K562 (cell line): Measurements from ENCODE around the gene KCNK6. TPM values are rescaled to one million over a fixed set of nuclear protein-coding genes. Genes with fewer than 3 reads are reported as not detected.
A peak's percentile ranks its signal among the peaks of the same experiment; 100 is the strongest.

Source experiments
- ATAC-seq: fragments of 200-7000 bp; cut with Tn5 transposase; 3 replicates; pipeline ENCODE4 v1.9.1; 2020; ENCODE audit warnings: moderate library complexity
- BruUV-seq: library from RNA; stranded (reverse); fragments of 400-500 nt; replicated peaks from 2 replicates; lab custom pipeline; 2021; lab: Mats Ljungman, UMichigan
- CTCF ChIA-PET: fragments of 300-600 bp; formaldehyde crosslinking; extraction: SDS; loops from one replicate; lab custom pipeline; 2021; ENCODE audit warnings: low intra/inter-chr PET ratio; lab: Yijun Ruan, JAX
- POLR2A ChIA-PET: fragments of 300-600, 350-650 bp; sonication (Branson Sonifier 250); formaldehyde crosslinking; extraction: SDS; loops from one replicate; lab custom pipeline; 2021; ENCODE audit warnings: antibody characterized with exemption, inconsistent platforms; lab: Yijun Ruan, JAX
- DNase-seq, 4 experiments: peaks; one replicate each; pipeline versions ENCODE4 v3.0.0 to v3.0.0-alpha.2; 2011 to 2018; ENCODE audit warnings: low spot score in 3 of 4, mixed read lengths in 3 of 4; ENCODE audit errors: extremely low read depth in 1 of 4
- FAIRE-seq: peaks from 2 replicates; lab custom pipeline; 2011; peaks lifted over from hg19 to GRCh38; lab: Jason Lieb, UNC
- H2AFZ ChIP-seq: 2 replicates; pipeline ENCODE4 v1.6.0; 2011; ENCODE audit warnings: low read depth, low read length, control low read depth, inconsistent platforms
- H3K27ac ChIP-seq: fragments of 200-600 bp; 3 replicates; pipeline ENCODE4 v1.8.0; 2011; ENCODE audit warnings: low read depth, mild to moderate bottlenecking, control low read depth, inconsistent platforms, low read length, moderate library complexity, mixed read lengths; ENCODE audit errors: extremely low read depth
- H3K27me3 ChIP-seq, 2 experiments: fragments of 300-600 bp in 1 of 2; 2 replicates in 1 of 2; 3 replicates in 1 of 2; pipeline versions ENCODE4 v1.6.0 to v1.8.0; 2011; ENCODE audit warnings: inconsistent platforms in 2 of 2, low read length in 2 of 2, mild to moderate bottlenecking in 1 of 2, mixed read lengths in 1 of 2, moderate library complexity in 1 of 2; ENCODE audit not compliant: control insufficient read depth in 2 of 2, insufficient read depth in 2 of 2
- H3K36me3 ChIP-seq: fragments of 300-600 bp; 3 replicates; pipeline ENCODE4 v1.8.0; 2011; ENCODE audit warnings: mild to moderate bottlenecking, low read length, inconsistent platforms; ENCODE audit not compliant: control insufficient read depth, insufficient read depth
- H3K4me1 ChIP-seq, 2 experiments: fragments of 200-600 bp in 1 of 2; replicated peaks in 1 of 2; 2 replicates in 1 of 2; 3 replicates in 1 of 2; pipeline versions ENCODE4 v1.5.1 to v1.8.0; 2011; ENCODE audit warnings: inconsistent platforms in 2 of 2, low read length in 2 of 2, mild to moderate bottlenecking in 1 of 2, mixed read lengths in 1 of 2, moderate library complexity in 1 of 2; ENCODE audit not compliant: control insufficient read depth in 2 of 2, insufficient read depth in 2 of 2
- H3K4me2 ChIP-seq: 2 replicates; pipeline ENCODE4 v1.6.1; 2011; ENCODE audit warnings: low read length, control low read depth, inconsistent platforms, mixed read lengths; ENCODE audit not compliant: insufficient read depth
- H3K4me3 ChIP-seq: fragments of 200-600 bp; sonication (generic), shearing (Covaris generic); 2 replicates; pipeline ENCODE4 v1.5.1; 2016; ENCODE audit warnings: control low read depth, inconsistent platforms
- H3K79me2 ChIP-seq: fragments of 200-600 bp; 3 replicates; pipeline ENCODE4 v1.8.0; 2011; ENCODE audit warnings: low read length, inconsistent platforms; ENCODE audit not compliant: control insufficient read depth, insufficient read depth
- H3K9ac ChIP-seq, 2 experiments: 2 replicates each; pipeline versions ENCODE4 v1.6.0 to v1.6.1; 2011; ENCODE audit warnings: low read depth in 2 of 2, low read length in 2 of 2, control low read depth in 1 of 2, inconsistent platforms in 1 of 2, mild to moderate bottlenecking in 1 of 2, mixed read lengths in 1 of 2; ENCODE audit not compliant: insufficient read depth in 1 of 2
- H3K9me1 ChIP-seq: one replicate; pipeline ENCODE4 v1.6.0; 2011; ENCODE audit warnings: inconsistent platforms, mild to moderate bottlenecking, low read length, moderate library complexity; ENCODE audit not compliant: control insufficient read depth, insufficient read depth
- H3K9me3 ChIP-seq: replicated peaks from 2 replicates; pipeline ENCODE4 v1.5.1; 2011; ENCODE audit warnings: low read depth, low read length, inconsistent platforms; ENCODE audit not compliant: control insufficient read depth, insufficient read depth
- H4K20me1 ChIP-seq: replicated peaks from 2 replicates; pipeline ENCODE4 v1.6.1; 2011; ENCODE audit warnings: low read length, inconsistent platforms, mixed read lengths; ENCODE audit not compliant: control insufficient read depth, insufficient read depth
- DNMT1 ChIP-seq: fragments of 450-650 bp; IDR thresholded peaks from 2 replicates; pipeline ENCODE4 v1.6.1; 2016; ENCODE audit warnings: antibody characterized with exemption, mild to moderate bottlenecking
- GABPA ChIP-seq: fragments of 200-800 bp; sonication (Bioruptor generic); conservative IDR thresholded peaks from 2 replicates; pipeline ENCODE4 v1.6.1; 2016; ENCODE audit warnings: low read depth, missing genetic modification characterization, missing compliant biosample characterization
- GTF2F1 ChIP-seq: IDR thresholded peaks from 2 replicates; pipeline ENCODE4 v1.6.1; 2011; ENCODE audit warnings: low read depth, low read length, improper control_type of control experiment
- MTA3 ChIP-seq: fragments of 450-650 bp; formaldehyde crosslinking; IDR thresholded peaks from 2 replicates; pipeline ENCODE4 v1.6.1; 2017; ENCODE audit warnings: mild to moderate bottlenecking, borderline replicate concordance
- NR3C1 ChIP-seq: sonication (generic); formaldehyde crosslinking; IDR thresholded peaks from 2 replicates; pipeline ENCODE4 v1.8.1; 2022; ENCODE audit warnings: missing genetic modification reagents
- OTX1 ChIP-seq: fragments of 450-650 bp; formaldehyde crosslinking; IDR thresholded peaks from 2 replicates; pipeline ENCODE4 v1.4.0; 2022; ENCODE audit warnings: mild to moderate bottlenecking
- SMARCA4 ChIP-seq: fragments of 450-650 bp; IDR thresholded peaks from 2 replicates; pipeline ENCODE4 v1.6.1; 2016
- SMARCC2 ChIP-seq: fragments of 450-650 bp; IDR thresholded peaks from 2 replicates; pipeline ENCODE4 v1.6.1; 2017; ENCODE audit warnings: antibody characterized with exemption, moderate library complexity, mild to moderate bottlenecking, low read depth
- SP2 ChIP-seq: IDR thresholded peaks from 2 replicates; pipeline ENCODE4 v1.6.1; 2011; ENCODE audit warnings: mild to moderate bottlenecking, low read depth, low read length, moderate library complexity; ENCODE audit not compliant: poor library complexity, severe bottlenecking; ENCODE audit errors: extremely low read depth
- TOE1 ChIP-seq, 2 experiments: fragments of 450-650 bp in 1 of 2; sonication (generic) in 1 of 2; formaldehyde crosslinking in 1 of 2; IDR thresholded peaks; 2 replicates each; pipeline versions ENCODE4 v1.7.1 to v1.8.0; 2016 to 2022; ENCODE audit warnings: borderline replicate concordance in 2 of 2, mild to moderate bottlenecking in 2 of 2, antibody characterized with exemption in 1 of 2, inconsistent platforms in 1 of 2, low read depth in 1 of 2, missing genetic modification reagents in 1 of 2, moderate library complexity in 1 of 2
- TRIM28 ChIP-seq: fragments of 450-650 bp; IDR thresholded peaks from 2 replicates; pipeline ENCODE4 v1.6.1; 2017
- WHSC1 ChIP-seq: IDR thresholded peaks from one replicate; pipeline ENCODE4 v1.6.1; 2012; ENCODE audit warnings: low read length, control low read depth, inconsistent platforms
- ZNF589 ChIP-seq: fragments of 200-800 bp; sonication (Bioruptor generic); IDR thresholded peaks from 2 replicates; pipeline ENCODE4 v1.6.1; 2016; ENCODE audit warnings: low read depth, missing genetic modification characterization, missing compliant biosample characterization
- ZNF76 ChIP-seq: fragments of 250-450 bp; sonication (Bioruptor Pico); IDR thresholded peaks from 2 replicates; pipeline ENCODE4 v1.4.0; 2020; ENCODE audit warnings: mild to moderate bottlenecking, moderate library complexity, borderline replicate concordance
- WGBS: fragments of 100-300 bp; shearing (Covaris generic); methylation state at CpG from one replicate; pipeline ENCODE4 v1.1.6; 2016; ENCODE audit warnings: low coverage, mixed read lengths; ENCODE audit not compliant: insufficient coverage; ENCODE audit errors: missing lambda C conversion rate; 5-methylcytosine and 5-hydroxymethylcytosine counted together
- in situ Hi-C: fragments of 300-500 bp; cut with MboI; formaldehyde crosslinking; loops from 4 replicates; pipeline ENCODE4 v1.15.0; 2018; ENCODE audit warnings: inconsistent platforms, mixed read lengths
- intact Hi-C: fragments of 100-400 bp; cut with micrococcal nuclease; formaldehyde crosslinking; loops from 2 replicates; pipeline ENCODE4 v1.14.2; 2022
- polyA plus RNA-seq, 8 experiments: library from polyadenylated mRNA; depleted of rRNA in 4 of 8; stranded (reverse) in 5 of 8; unstranded in 3 of 8; fragments of >200 nt; fragmentation: Nextera tagmentation in 2 of 8; fragmentation: Illumina TruSeq in 1 of 8; extraction: Ambion mirVana in 2 of 8; extraction: Trizol in 1 of 8; gene quantifications; 2 replicates each; pipeline versions ENCODE4 v1.2.1 to v1.2.3, GENCODE V29; 2011 to 2014; ENCODE audit warnings: inconsistent platforms in 1 of 8, missing spikeins in 1 of 8
- total RNA-seq, 7 experiments: library from RNA; depleted of rRNA in 6 of 7; stranded (reverse); fragments of >200 nt in 6 of 7; fragmentation: Illumina TruSeq in 2 of 7; extraction: Trizol in 2 of 7; gene quantifications; 2 replicates each; pipeline versions ENCODE4 v1.2.1 to v1.2.3, GENCODE V29; 2011 to 2021; ENCODE audit warnings: low replicate concordance in 1 of 7
- TF ChIP-seq, protein P1 (sequence below): sonication (generic); formaldehyde crosslinking; IDR thresholded peaks from 2 replicates; pipeline ENCODE4 v1.8.1; 2023; ENCODE audit warnings: mild to moderate bottlenecking, missing genetic modification reagents, moderate library complexity
- TF ChIP-seq, protein P2 (sequence below), 2 experiments: IDR thresholded peaks; 2 replicates each; pipeline ENCODE4 v1.6.1; 2012; ENCODE audit warnings: improper control_type of control experiment in 2 of 2, low read depth in 2 of 2, low read length in 2 of 2, borderline replicate concordance in 1 of 2
- TF ChIP-seq, protein P3 (sequence below): fragments of 450-650 bp; formaldehyde crosslinking; conservative IDR thresholded peaks from 2 replicates; pipeline ENCODE4 v1.4.0; 2022; ENCODE audit warnings: mild to moderate bottlenecking, missing genetic modification characterization

Gene KCNK6
- total and polyA plus RNA-seq, 9 of the 15 experiments (the other 6 are each of a cell fraction or from before 2014, with no cell fraction given): 0.05 to 0.42 (median 0.15) TPM

DNA sequence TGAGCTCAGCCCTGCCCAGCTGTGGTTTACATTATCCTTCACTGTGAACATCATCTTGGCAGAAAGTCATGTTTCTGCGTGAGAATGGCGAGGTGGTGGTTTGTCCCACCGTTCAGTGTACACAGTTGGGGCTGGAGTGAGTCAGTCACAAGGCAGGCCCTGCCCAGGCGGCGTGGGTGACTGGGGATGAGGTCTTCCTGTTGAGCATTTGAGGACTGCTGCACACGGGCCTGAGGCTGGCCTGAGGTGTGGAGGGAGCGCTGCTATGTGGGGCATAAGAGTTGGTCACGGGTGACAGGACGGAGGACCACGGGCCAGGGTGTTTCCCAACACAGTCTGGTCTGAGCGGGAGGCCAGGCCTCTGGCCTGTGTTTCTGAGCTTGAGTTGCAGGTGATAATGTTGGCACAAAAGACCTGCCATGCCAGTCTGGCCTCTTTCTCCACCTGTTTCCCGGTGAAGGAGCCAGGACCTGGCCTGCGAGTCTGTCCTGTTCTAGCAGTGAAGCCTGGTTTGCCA lies 29.0 kb upstream of the KCNK6 start:
- FAIRE-seq (no peak), ATAC-seq (no peak), DNase-seq (no peak)
- Histone ChIP-seq H3K9me1 (no peaks in the 10 kb centered on the region), H3K36me3 (no peaks in the 10 kb centered on the region), H3K9ac (peak overlapping the region in 1 of 2 experiments; percentile 60; a peak in 2 of 4 replicates), H3K9me3 (no peaks in the 10 kb centered on the region), H4K20me1 (no peaks in the 10 kb centered on the region), H3K4me1 (peaks cover 0 to 30% of the 10 kb centered on the region in 2 experiments; a peak in 2 of 5 replicates), H3K27ac (no peak overlapping the region), H2AFZ (no peak overlapping the region), H3K4me2 (no peak overlapping the region), H3K27me3 (no peaks in the 10 kb centered on the region), H3K4me3 (no peak overlapping the region), H3K79me2 (no peaks in the 10 kb centered on the region)
- no TSS peak for BruUV-seq
- WGBS: 65% methylated on average over 10 of the region's 13 CpGs
- in situ Hi-C loops: no loop called here
- intact Hi-C loops: no loop called here
- ChIA-PET POLR2A (interaction anchor here (0.6 to 1.8 kb wide), 5 partner anchors 8 to 56 kb away, joined by 3 to 6 read pairs (median 3); no protein-coding TSS in a partner anchor), CTCF (no interaction called here)
- TF ChIP-seq OTX1 (CRISPR knock-in tag) (no peak), SP2 (no peak), GTF2F1 (no peak), ZNF589 (CRISPR knock-in tag) (no peak), TOE1 (IDR thresholded peaks at IDR 0.05; ENCODE audit: borderline replicate concordance) (no peak), TOE1 (CRISPR knock-in tag; IDR thresholded peaks at IDR 0.05; ENCODE audit: borderline replicate concordance, low read depth) (no peak), MTA3 (no peak), SMARCC2 (no peak), GABPA (tag) (no peak), WHSC1 (no peak), TRIM28 (no peak), DNMT1 (no peak), SMARCA4 (no peak), NR3C1 (no peak), ZNF76 (CRISPR knock-in tag) (no peak)
- TF ChIP-seq, protein P1, sequence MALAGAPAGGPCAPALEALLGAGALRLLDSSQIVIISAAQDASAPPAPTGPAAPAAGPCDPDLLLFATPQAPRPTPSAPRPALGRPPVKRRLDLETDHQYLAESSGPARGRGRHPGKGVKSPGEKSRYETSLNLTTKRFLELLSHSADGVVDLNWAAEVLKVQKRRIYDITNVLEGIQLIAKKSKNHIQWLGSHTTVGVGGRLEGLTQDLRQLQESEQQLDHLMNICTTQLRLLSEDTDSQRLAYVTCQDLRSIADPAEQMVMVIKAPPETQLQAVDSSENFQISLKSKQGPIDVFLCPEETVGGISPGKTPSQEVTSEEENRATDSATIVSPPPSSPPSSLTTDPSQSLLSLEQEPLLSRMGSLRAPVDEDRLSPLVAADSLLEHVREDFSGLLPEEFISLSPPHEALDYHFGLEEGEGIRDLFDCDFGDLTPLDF (CRISPR knock-in tag): no peak
- TF ChIP-seq, protein P2, sequence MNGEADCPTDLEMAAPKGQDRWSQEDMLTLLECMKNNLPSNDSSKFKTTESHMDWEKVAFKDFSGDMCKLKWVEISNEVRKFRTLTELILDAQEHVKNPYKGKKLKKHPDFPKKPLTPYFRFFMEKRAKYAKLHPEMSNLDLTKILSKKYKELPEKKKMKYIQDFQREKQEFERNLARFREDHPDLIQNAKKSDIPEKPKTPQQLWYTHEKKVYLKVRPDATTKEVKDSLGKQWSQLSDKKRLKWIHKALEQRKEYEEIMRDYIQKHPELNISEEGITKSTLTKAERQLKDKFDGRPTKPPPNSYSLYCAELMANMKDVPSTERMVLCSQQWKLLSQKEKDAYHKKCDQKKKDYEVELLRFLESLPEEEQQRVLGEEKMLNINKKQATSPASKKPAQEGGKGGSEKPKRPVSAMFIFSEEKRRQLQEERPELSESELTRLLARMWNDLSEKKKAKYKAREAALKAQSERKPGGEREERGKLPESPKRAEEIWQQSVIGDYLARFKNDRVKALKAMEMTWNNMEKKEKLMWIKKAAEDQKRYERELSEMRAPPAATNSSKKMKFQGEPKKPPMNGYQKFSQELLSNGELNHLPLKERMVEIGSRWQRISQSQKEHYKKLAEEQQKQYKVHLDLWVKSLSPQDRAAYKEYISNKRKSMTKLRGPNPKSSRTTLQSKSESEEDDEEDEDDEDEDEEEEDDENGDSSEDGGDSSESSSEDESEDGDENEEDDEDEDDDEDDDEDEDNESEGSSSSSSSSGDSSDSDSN (IDR thresholded peaks at IDR 0.05; ENCODE audit: borderline replicate concordance in 1 of 2, low read depth in 2 of 2, low read length in 2 of 2): no peak
- TF ChIP-seq, protein P3, sequence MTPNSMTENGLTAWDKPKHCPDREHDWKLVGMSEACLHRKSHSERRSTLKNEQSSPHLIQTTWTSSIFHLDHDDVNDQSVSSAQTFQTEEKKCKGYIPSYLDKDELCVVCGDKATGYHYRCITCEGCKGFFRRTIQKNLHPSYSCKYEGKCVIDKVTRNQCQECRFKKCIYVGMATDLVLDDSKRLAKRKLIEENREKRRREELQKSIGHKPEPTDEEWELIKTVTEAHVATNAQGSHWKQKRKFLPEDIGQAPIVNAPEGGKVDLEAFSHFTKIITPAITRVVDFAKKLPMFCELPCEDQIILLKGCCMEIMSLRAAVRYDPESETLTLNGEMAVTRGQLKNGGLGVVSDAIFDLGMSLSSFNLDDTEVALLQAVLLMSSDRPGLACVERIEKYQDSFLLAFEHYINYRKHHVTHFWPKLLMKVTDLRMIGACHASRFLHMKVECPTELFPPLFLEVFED (CRISPR knock-in tag): no peak
